IPS-18c (cell line): ENCODE measurements around the gene CCDC197.

Source experiments
- H3K4me3 ChIP-seq: 2 replicates; pipeline ENCODE4 v1.7.0; 2013; ENCODE audit warnings: low read depth, mild to moderate bottlenecking, low read length, moderate library complexity; ENCODE audit not compliant: insufficient read depth
- H3K9me3 ChIP-seq: one replicate; pipeline ENCODE4 v1.6.1; 2013; ENCODE audit warnings: mild to moderate bottlenecking, low read length, moderate library complexity; ENCODE audit not compliant: control insufficient read depth, insufficient read depth

CCDC197 gene

GRCh38 chr14:94008234-94008633, 11.1 kb downstream of the CCDC197 start:
- H3K4me3 ChIP-seq: no peak overlapping the region
- H3K9me3 ChIP-seq: no peaks in the 10 kb centered on the region

GRCh38 chr14:94009767-94010166, 12.7 kb downstream of the CCDC197 start:
- Histone ChIP-seq H3K9me3 (no peaks in the 10 kb centered on the region), H3K4me3 (no peak overlapping the region)

- H3K4me3 ChIP-seq: no peak overlapping the region
- H3K9me3 ChIP-seq: no peaks in the 10 kb centered on the region
Observed at GRCh38 chr14:94010625-94011024, 13.5 kb downstream of the CCDC197 start.

GRCh38 chr14:94011795-94012194, 14.7 kb downstream of the CCDC197 start:
- Histone ChIP-seq H3K9me3 (no peaks in the 10 kb centered on the region), H3K4me3 (no peak overlapping the region)

- H3K9me3 ChIP-seq: no peaks in the 10 kb centered on the region
- no peak overlapping the region for H3K4me3 ChIP-seq
Observed at GRCh38 chr14:94014382-94014781, 17.3 kb downstream of the CCDC197 start.

GRCh38 chr14:94015223-94015622, 18.1 kb downstream of the CCDC197 start:
- no peak overlapping the region for H3K4me3 ChIP-seq

GRCh38 chr14:94016446-94016976, 19.4 kb downstream of the CCDC197 start:
- Histone ChIP-seq H3K9me3 (no peaks in the 10 kb centered on the region), H3K4me3 (no peak overlapping the region)

More at GRCh38 chr14:94015223-94015622, 18.1 kb downstream of the CCDC197 start:
- H3K9me3 ChIP-seq: no peaks in the 10 kb centered on the region

GRCh38 chr14:94018308-94018707, 21.2 kb downstream of the CCDC197 start:
- H3K4me3 ChIP-seq: no peak overlapping the region
- H3K9me3 ChIP-seq: no peaks in the 10 kb centered on the region

- no peaks in the 10 kb centered on the region for H3K9me3 ChIP-seq
- no peak overlapping the region for H3K4me3 ChIP-seq
Observed at GRCh38 chr14:94019329-94019728, 22.2 kb downstream of the CCDC197 start.

- H3K9me3 ChIP-seq: no peaks in the 10 kb centered on the region
- no peak overlapping the region for H3K4me3 ChIP-seq
Observed at GRCh38 chr14:94020267-94020666, 23.2 kb downstream of the CCDC197 start.

- Histone ChIP-seq H3K9me3 (no peaks in the 10 kb centered on the region), H3K4me3 (no peak overlapping the region)
Observed at GRCh38 chr14:94021001-94021400, 23.9 kb downstream of the CCDC197 start.

- Histone ChIP-seq H3K4me3 (no peak overlapping the region), H3K9me3 (no peaks in the 10 kb centered on the region)
Observed at GRCh38 chr14:94021416-94022157, 24.5 kb downstream of the CCDC197 start.

- no peaks in the 10 kb centered on the region for H3K9me3 ChIP-seq
- H3K4me3 ChIP-seq: no peak overlapping the region; the same call in 1 of the 2 replicates
Observed at GRCh38 chr14:94022532-94023411, 25.7 kb downstream of the CCDC197 start.

- no peak overlapping the region for H3K4me3 ChIP-seq
- H3K9me3 ChIP-seq: no peaks in the 10 kb centered on the region
Observed at GRCh38 chr14:94024549-94024948, 27.4 kb downstream of the CCDC197 start.

- H3K4me3 ChIP-seq: no peak overlapping the region
- H3K9me3 ChIP-seq: no peaks in the 10 kb centered on the region
Observed at GRCh38 chr14:94025720-94026119, 28.6 kb downstream of the CCDC197 start.

- no peaks in the 10 kb centered on the region for H3K9me3 ChIP-seq
- H3K4me3 ChIP-seq: peak within 1 kb of the TSS; percentile 46
Observed at GRCh38 chr14:94026173-94026888, 29.2 kb downstream of the CCDC197 start, which contains the start of gene OTUB2. TSS of gene OTUB2 (plus strand) at chr14:94026340. CDS start at chr14:94026538, 198 bp downstream.

- Histone ChIP-seq H3K4me3 (peak overlapping the region; percentile 46), H3K9me3 (no peaks in the 10 kb centered on the region)
Observed at GRCh38 chr14:94026889-94027469, 29.9 kb downstream of the CCDC197 start.
